ENCODE measurements around the gene RHOJ.
"Not testable (repeated sequence)": the region's sequence is repeated elsewhere in the genome, so short reads cannot be mapped to it uniquely, and the experiment has no call there.

The RHOJ gene

GRCh38 chr14:63276492-63277342 is 72.5 kb downstream of the RHOJ start:
- Histone ChIP-seq H3K4me3 (ENCODE audit: low read length) (no peak overlapping the region), H3K27me3 (ENCODE audit: control insufficient read depth, insufficient read depth, low read length) (no peaks in the 10 kb centered on the region), H3K4me1 (ENCODE audit: control insufficient read depth, insufficient read depth, low read length) (no peaks in the 10 kb centered on the region), H3K9ac (ENCODE audit: low read length) (no peak overlapping the region), H3K36me3 (ENCODE audit: control insufficient read depth, insufficient read depth, low read length) (no peaks in the 10 kb centered on the region), H3K27ac (ENCODE audit: low read depth, low read length) (no peak overlapping the region)

- no peak overlapping the region for H3K9ac ChIP-seq (ENCODE audit: low read length)
- no peak overlapping the region for H3K27ac ChIP-seq (ENCODE audit: low read depth, low read length)
- H3K36me3 ChIP-seq (ENCODE audit: control insufficient read depth, insufficient read depth, low read length), result no peaks in the 10 kb centered on the region
- H3K4me3 ChIP-seq (ENCODE audit: low read length), result no peak overlapping the region
- no peaks in the 10 kb centered on the region for H3K4me1 ChIP-seq (ENCODE audit: control insufficient read depth, insufficient read depth, low read length)
- H3K27me3 ChIP-seq (ENCODE audit: control insufficient read depth, insufficient read depth, low read length), result no peaks in the 10 kb centered on the region
Observed at GRCh38 chr14:63277591-63278183, 73.4 kb downstream of the RHOJ start.

DNA sequence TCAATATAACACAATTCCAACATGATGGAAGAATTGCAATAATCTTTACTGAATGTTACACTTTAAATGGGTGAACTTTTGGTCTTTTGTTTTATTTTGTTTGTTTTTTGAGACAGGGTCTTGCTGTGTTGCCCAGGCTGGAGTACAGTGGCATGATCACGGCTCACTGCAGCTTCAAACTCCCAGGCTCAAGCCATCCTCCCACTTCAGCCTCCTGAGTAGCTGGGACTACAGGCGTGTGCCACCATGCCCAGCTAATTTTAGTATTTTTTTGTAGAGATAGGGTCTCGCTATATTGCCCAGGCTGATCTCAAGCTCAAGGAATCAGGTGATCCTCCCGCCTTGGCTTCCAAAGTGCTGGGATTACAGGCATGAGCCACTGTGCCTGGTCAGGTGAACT is 75.7 kb downstream of the RHOJ start:
- H3K27me3 ChIP-seq (ENCODE audit: control insufficient read depth, insufficient read depth, low read length); H3K27ac ChIP-seq (ENCODE audit: low read depth, low read length); H3K4me3 ChIP-seq (ENCODE audit: low read length); H3K9ac ChIP-seq (ENCODE audit: low read length); H3K4me1 ChIP-seq (ENCODE audit: control insufficient read depth, insufficient read depth, low read length); H3K36me3 ChIP-seq (ENCODE audit: control insufficient read depth, insufficient read depth, low read length): not testable (repeated sequence)

GRCh38 chr14:63282997-63283883 is 79.0 kb downstream of the RHOJ start:
- Histone ChIP-seq H3K27me3 (ENCODE audit: control insufficient read depth, insufficient read depth, low read length) (no peaks in the 10 kb centered on the region), H3K36me3 (ENCODE audit: control insufficient read depth, insufficient read depth, low read length) (no peaks in the 10 kb centered on the region), H3K4me1 (ENCODE audit: control insufficient read depth, insufficient read depth, low read length) (peaks cover 10% of the 10 kb centered on the region), H3K27ac (ENCODE audit: low read depth, low read length) (peak overlapping the region; percentile 12), H3K4me3 (ENCODE audit: low read length) (no peak overlapping the region), H3K9ac (ENCODE audit: low read length) (no peak overlapping the region)

DNA sequence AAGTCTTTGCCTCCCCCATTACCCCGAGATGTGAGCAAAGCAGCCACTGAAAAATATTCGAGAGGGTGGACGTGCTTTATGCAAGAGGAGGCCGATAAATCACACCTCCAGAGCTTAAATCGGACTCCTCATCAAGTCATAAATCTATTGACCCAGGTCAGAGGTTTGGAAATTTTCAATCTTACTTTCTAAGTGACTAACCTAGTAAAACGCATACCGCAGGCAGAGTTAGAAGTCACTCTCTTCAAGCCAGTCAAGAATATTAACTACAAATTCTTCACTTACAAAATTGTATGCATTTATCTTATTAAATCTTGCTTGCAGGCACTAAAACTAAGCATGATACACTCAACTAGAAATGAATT is 79.6 kb downstream of the RHOJ start:
- no peak overlapping the region for H3K9ac ChIP-seq (ENCODE audit: low read length)
- H3K27me3 ChIP-seq (ENCODE audit: control insufficient read depth, insufficient read depth, low read length), result no peaks in the 10 kb centered on the region
- H3K4me1 ChIP-seq (ENCODE audit: control insufficient read depth, insufficient read depth, low read length), result peaks cover 10% of the 10 kb centered on the region
- H3K27ac ChIP-seq (ENCODE audit: low read depth, low read length), result peak overlapping the region; percentile 12
- no peak overlapping the region for H3K4me3 ChIP-seq (ENCODE audit: low read length)
- H3K36me3 ChIP-seq (ENCODE audit: control insufficient read depth, insufficient read depth, low read length), result no peaks in the 10 kb centered on the region

DNA sequence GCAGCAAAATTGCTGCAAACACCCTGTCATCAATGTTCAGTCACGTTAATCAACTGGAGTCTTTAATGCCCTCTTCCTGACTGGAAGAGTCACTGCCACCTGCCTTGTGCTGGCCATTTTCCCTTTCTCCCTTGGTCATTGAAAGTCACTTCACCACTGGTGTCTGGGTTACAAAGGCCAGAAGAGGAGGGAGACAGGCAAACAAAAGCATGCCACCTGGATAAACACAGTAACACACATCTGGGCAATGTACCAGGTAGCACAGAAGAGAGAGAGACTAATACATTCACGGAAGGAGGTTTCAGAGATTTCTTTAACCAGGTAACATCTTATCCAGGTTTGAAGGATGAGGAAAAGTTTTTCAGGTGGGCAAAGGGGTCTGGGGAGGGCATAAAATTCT is 81.8 kb downstream of the RHOJ start:
- Histone ChIP-seq H3K9ac (ENCODE audit: low read length) (no peak overlapping the region), H3K36me3 (ENCODE audit: control insufficient read depth, insufficient read depth, low read length) (no peaks in the 10 kb centered on the region), H3K27me3 (ENCODE audit: control insufficient read depth, insufficient read depth, low read length) (no peaks in the 10 kb centered on the region), H3K27ac (ENCODE audit: low read depth, low read length) (no peak overlapping the region), H3K4me3 (ENCODE audit: low read length) (no peak overlapping the region), H3K4me1 (ENCODE audit: control insufficient read depth, insufficient read depth, low read length) (peaks cover 10% of the 10 kb centered on the region)

GRCh38 chr14:63287666-63288483 is 83.6 kb downstream of the RHOJ start:
- no peaks in the 10 kb centered on the region for H3K36me3 ChIP-seq (ENCODE audit: control insufficient read depth, insufficient read depth, low read length)
- H3K4me1 ChIP-seq (ENCODE audit: control insufficient read depth, insufficient read depth, low read length), result peaks cover 10% of the 10 kb centered on the region
- H3K27me3 ChIP-seq (ENCODE audit: control insufficient read depth, insufficient read depth, low read length), result no peaks in the 10 kb centered on the region
- H3K27ac ChIP-seq (ENCODE audit: low read depth, low read length), result no peak overlapping the region
- no peak overlapping the region for H3K9ac ChIP-seq (ENCODE audit: low read length)
- no peak overlapping the region for H3K4me3 ChIP-seq (ENCODE audit: low read length)

- H3K27ac ChIP-seq (ENCODE audit: low read depth, low read length), result no peak overlapping the region
- no peak overlapping the region for H3K4me3 ChIP-seq (ENCODE audit: low read length)
- H3K36me3 ChIP-seq (ENCODE audit: control insufficient read depth, insufficient read depth, low read length), result no peaks in the 10 kb centered on the region
- peaks cover 10% of the 10 kb centered on the region for H3K4me1 ChIP-seq (ENCODE audit: control insufficient read depth, insufficient read depth, low read length)
- no peaks in the 10 kb centered on the region for H3K27me3 ChIP-seq (ENCODE audit: control insufficient read depth, insufficient read depth, low read length)
- no peak overlapping the region for H3K9ac ChIP-seq (ENCODE audit: low read length)
Observed at GRCh38 chr14:63288853-63289252, 84.6 kb downstream of the RHOJ start.

DNA sequence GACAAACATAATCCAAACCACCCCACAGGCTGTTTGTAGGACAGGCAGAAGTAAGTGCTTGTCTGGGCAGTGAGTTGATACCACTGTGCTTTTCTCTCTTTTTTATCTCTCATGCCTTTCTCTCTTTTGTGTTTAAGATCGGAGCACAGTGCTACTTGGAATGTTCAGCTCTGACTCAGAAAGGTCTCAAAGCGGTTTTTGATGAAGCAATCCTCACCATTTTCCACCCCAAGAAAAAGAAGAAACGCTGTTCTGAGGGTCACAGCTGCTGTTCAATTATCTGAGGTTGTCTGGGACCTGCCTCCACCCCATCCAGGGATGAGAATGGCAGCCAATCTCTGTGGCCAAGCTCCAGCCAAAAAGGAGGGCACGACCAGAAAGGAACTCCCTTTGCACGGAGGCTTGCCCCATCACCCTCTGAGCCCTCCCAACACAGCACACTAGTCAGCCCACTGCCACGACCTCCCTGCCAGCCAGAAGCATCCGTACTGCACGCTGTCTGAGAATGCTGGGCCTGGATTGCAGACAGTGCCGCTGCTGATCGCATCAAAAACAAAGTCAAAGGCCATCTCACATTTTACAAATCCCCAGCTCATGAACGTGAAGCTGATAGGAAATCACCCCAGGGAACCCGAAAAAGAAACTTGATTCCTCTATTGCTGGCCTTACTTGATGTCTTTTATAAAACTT is 86.6 kb downstream of the RHOJ start:
- no peaks in the 10 kb centered on the region for H3K4me1 ChIP-seq (ENCODE audit: control insufficient read depth, insufficient read depth, low read length)
- H3K27ac ChIP-seq (ENCODE audit: low read depth, low read length), result no peak overlapping the region
- H3K4me3 ChIP-seq (ENCODE audit: low read length), result no peak overlapping the region
- H3K9ac ChIP-seq (ENCODE audit: low read length), result no peak overlapping the region
- H3K27me3 ChIP-seq (ENCODE audit: control insufficient read depth, insufficient read depth, low read length), result no peaks in the 10 kb centered on the region
- no peaks in the 10 kb centered on the region for H3K36me3 ChIP-seq (ENCODE audit: control insufficient read depth, insufficient read depth, low read length)

DNA sequence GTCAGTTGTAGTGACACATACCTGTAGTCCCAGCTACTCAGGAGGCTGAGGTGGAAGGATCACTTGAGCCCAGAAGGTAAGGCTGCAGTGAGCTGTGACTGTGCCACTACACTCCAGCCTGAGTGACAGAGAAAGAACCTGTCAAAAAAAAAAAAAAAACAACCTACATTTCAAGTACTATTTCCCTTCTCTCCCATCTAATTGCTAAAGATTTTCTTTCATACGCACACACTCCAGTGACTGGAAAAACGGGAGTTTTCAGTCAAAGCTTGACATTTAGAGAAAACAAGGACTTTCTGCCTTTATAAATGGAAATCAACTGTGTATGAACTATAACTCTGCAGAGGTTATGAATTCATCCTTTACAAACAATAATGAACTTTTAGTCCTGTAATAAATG is 88.6 kb downstream of the RHOJ start:
- Histone ChIP-seq H3K4me1 (ENCODE audit: control insufficient read depth, insufficient read depth, low read length) (no peaks in the 10 kb centered on the region), H3K27ac (ENCODE audit: low read depth, low read length) (no peak overlapping the region), H3K9ac (ENCODE audit: low read length) (no peak overlapping the region), H3K4me3 (ENCODE audit: low read length) (no peak overlapping the region), H3K36me3 (ENCODE audit: control insufficient read depth, insufficient read depth, low read length) (no peaks in the 10 kb centered on the region), H3K27me3 (ENCODE audit: control insufficient read depth, insufficient read depth, low read length) (no peaks in the 10 kb centered on the region)

DNA sequence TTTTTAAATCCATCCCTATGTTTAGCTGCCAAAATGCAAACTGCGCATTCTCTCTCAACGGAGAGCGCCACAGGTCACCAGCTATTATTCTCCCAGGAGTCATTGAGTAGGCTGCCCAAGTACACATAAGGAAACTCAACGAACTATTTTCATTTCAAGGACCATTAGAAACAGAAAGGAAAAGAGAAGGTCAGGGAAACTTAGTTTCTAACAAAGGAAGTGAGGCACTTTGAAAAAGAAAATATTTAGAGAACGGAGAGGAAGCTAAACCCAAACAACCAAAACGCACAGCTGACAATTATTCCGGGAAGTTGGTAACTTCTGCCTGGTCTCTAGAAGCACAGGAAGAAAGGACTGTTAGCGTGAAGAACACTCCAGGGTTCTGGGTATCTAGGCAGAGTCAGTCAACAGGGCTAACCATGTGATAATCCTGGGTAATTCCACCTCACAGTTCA is 91.0 kb downstream of the RHOJ start:
- no peak overlapping the region for H3K27ac ChIP-seq (ENCODE audit: low read depth, low read length)
- no peak overlapping the region for H3K4me3 ChIP-seq (ENCODE audit: low read length)
- no peaks in the 10 kb centered on the region for H3K36me3 ChIP-seq (ENCODE audit: control insufficient read depth, insufficient read depth, low read length)
- no peak overlapping the region for H3K9ac ChIP-seq (ENCODE audit: low read length)
- H3K4me1 ChIP-seq (ENCODE audit: control insufficient read depth, insufficient read depth, low read length), result no peaks in the 10 kb centered on the region
- no peaks in the 10 kb centered on the region for H3K27me3 ChIP-seq (ENCODE audit: control insufficient read depth, insufficient read depth, low read length)

Measured in rectal smooth muscle tissue (tissue), 1 donor.